HG03097 (cell line): ENCODE results near the gene SLC46A1.
"Not testable (repeated sequence)": the region's sequence is repeated elsewhere in the genome, so short reads cannot be mapped to it uniquely, and the experiment has no call there.

ENCODE experiments used
- ATAC-seq: cut with Tn5 transposase; IDR thresholded peaks from one replicate; pipeline ENCODE4 v1.9.1; 2021; ENCODE audit not compliant: unreplicated experiment, low FRiP score

The SLC46A1 gene

GRCh38 chr17:28405632-28406472 lies at the start of gene SLC46A1:
Gene SLC46A1 (minus strand): TSS chr17:28406212. CDS start chr17:28406114, 98 bp downstream.
- ATAC-seq = peak; percentile 41

GRCh38 chr17:28449859-28450258 lies 43.8 kb upstream of the SLC46A1 start:
- ATAC-seq = no peak

- no peak for ATAC-seq
Measured at GRCh38 chr17:28447396-28447760, 41.4 kb upstream of the SLC46A1 start.

GRCh38 chr17:28446716-28447395 lies 40.8 kb upstream of the SLC46A1 start:
- ATAC-seq = no peak

GRCh38 chr17:28443901-28444638 lies 38.1 kb upstream of the SLC46A1 start:
- no peak for ATAC-seq

GRCh38 chr17:28434326-28434725 lies 28.3 kb upstream of the SLC46A1 start:
- not testable (repeated sequence) for ATAC-seq

- no peak for ATAC-seq
Measured at GRCh38 chr17:28433721-28434120, 27.7 kb upstream of the SLC46A1 start.

GRCh38 chr17:28427982-28428381 lies 22.0 kb upstream of the SLC46A1 start:
- ATAC-seq = not testable (repeated sequence)

- ATAC-seq = no peak
Measured at GRCh38 chr17:28427371-28427770, 21.4 kb upstream of the SLC46A1 start.

- ATAC-seq = no peak
Measured at GRCh38 chr17:28426081-28426519, 20.1 kb upstream of the SLC46A1 start.

- no peak for ATAC-seq
Measured at GRCh38 chr17:28425206-28425605, 19.2 kb upstream of the SLC46A1 start.

GRCh38 chr17:28421787-28422305 lies 15.8 kb upstream of the SLC46A1 start:
- ATAC-seq = no peak

- ATAC-seq = no peak
Measured at GRCh38 chr17:28416703-28417311, 10.8 kb upstream of the SLC46A1 start.

GRCh38 chr17:28415886-28416285 lies 9.9 kb upstream of the SLC46A1 start:
- no peak for ATAC-seq

GRCh38 chr17:28413804-28414203 lies 7.8 kb upstream of the SLC46A1 start:
- no peak for ATAC-seq

GRCh38 chr17:28412099-28412498 lies 6.1 kb upstream of the SLC46A1 start:
- ATAC-seq = no peak

- ATAC-seq = no peak
Measured at GRCh38 chr17:28407974-28408306, 1.9 kb upstream of the SLC46A1 start.

GRCh38 chr17:28407130-28407973 lies 1.3 kb upstream of the SLC46A1 start:
- ATAC-seq = no peak

GRCh38 chr17:28406473-28406814 lies 432 bp upstream of the SLC46A1 start:
- ATAC-seq = no peak
